Activated T-helper 1 cell treated with Interleukin-2 at 50 U/mL for 16 hours (primary cell): ENCODE measurements around the gene ADCYAP1R1.
"Not testable (repeated sequence)": the region's sequence is repeated elsewhere in the genome, so short reads cannot be mapped to it uniquely, and the experiment has no call there.

Experiments
- DNase-seq: peaks from one replicate; pipeline ENCODE4 v3.0.0-alpha.2; 2020; ENCODE audit warnings: low read depth

ADCYAP1R1 gene

GRCh38 chr7:31137234-31137633 is 85.1 kb downstream of the ADCYAP1R1 start:
- DNase-seq = no peak

- no peak for DNase-seq
These were observed 93.2 kb downstream of the ADCYAP1R1 start for GRCh38 chr7:31145339-31145738.

GRCh38 chr7:31146030-31146429 is 93.9 kb downstream of the ADCYAP1R1 start:
- no peak for DNase-seq

- no peak for DNase-seq
These were observed 94.4 kb downstream of the ADCYAP1R1 start for GRCh38 chr7:31146538-31146937.

- no peak for DNase-seq
These were observed 99.7 kb downstream of the ADCYAP1R1 start for GRCh38 chr7:31151849-31152248.

- DNase-seq = not testable (repeated sequence)
These were observed 101.2 kb downstream of the ADCYAP1R1 start for GRCh38 chr7:31153318-31153717.

- DNase-seq = no peak
These were observed 108.8 kb downstream of the ADCYAP1R1 start for GRCh38 chr7:31160941-31161340.
